ENCODE measurements around the gene EYS.
A peak's percentile ranks its signal among the peaks of the same experiment; 100 is the strongest.

Gene EYS

DNA sequence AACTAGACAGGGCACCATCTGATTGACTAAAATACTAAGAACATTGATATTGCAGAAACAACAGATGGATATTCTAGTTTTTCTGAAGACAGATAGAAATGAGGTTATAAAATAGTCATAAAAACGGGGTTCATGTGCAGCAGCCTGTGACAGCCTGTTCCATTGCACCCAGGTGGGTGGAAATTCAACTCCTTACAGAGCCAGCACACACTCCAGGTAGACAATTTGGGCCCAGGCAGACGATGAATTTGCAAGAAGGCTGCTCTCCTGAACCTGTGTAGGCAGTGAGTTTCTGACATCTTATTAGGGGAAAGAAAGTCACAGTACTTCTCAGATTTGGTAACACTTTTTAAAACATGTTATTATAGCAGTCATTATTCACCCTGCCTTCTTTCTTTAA, 1657.3 kb downstream of the EYS start:
- Histone ChIP-seq H2BK120ac (ENCODE audit: low read depth, low read length) (peak overlapping the region; percentile 54), H3K36me3 (ENCODE audit: control insufficient read depth in 1 of 2, insufficient read depth in 2 of 2, low read depth in 1 of 2, low read length in 2 of 2) (no peaks in the 10 kb centered on the region), H2AFZ (ENCODE audit: low read depth, low read length) (no peak overlapping the region), H2AK5ac (ENCODE audit: low read length, severe bottlenecking) (no peak overlapping the region), H3K79me1 (replicated peaks; ENCODE audit: low read length, poor library complexity, severe bottlenecking) (no peaks in the 10 kb centered on the region), H3K27ac (ENCODE audit: low read length, poor library complexity, severe bottlenecking) (no peak overlapping the region), H4K91ac (ENCODE audit: low read length) (no peak overlapping the region), H3K4me1 (ENCODE audit: control insufficient read depth, insufficient read depth, low read depth, low read length) (no peaks in the 10 kb centered on the region), H3K18ac (ENCODE audit: low read depth in 1 of 2, low read length in 2 of 2) (peak overlapping the region; percentile 46 to 58), H3K4ac (ENCODE audit: low read depth in 1 of 2, low read length in 2 of 2) (peak overlapping the region in 1 of 2 experiments; percentile 28), H3K27me3 (ENCODE audit: control insufficient read depth in 1 of 2, insufficient read depth in 1 of 2, low read length in 2 of 2) (no peaks in the 10 kb centered on the region), H3K23ac (ENCODE audit: low read length in 2 of 2) (no peak overlapping the region), H3K9ac (ENCODE audit: low read length) (no peak overlapping the region), H3K4me2 (ENCODE audit: low read length, poor library complexity, severe bottlenecking) (no peak overlapping the region), H3K4me3 (ENCODE audit: insufficient read depth in 1 of 2, low read depth in 1 of 2, low read length in 2 of 2) (no peak overlapping the region), H2BK15ac (ENCODE audit: low read depth, poor library complexity, severe bottlenecking) (no peak overlapping the region), H2BK5ac (ENCODE audit: low read depth, low read length, poor library complexity, severe bottlenecking) (no peak overlapping the region), H3K9me3 (ENCODE audit: control insufficient read depth, low read length) (no peaks in the 10 kb centered on the region), H3K14ac (ENCODE audit: low read length in 2 of 2) (peak overlapping the region in 1 of 2 experiments; percentile 35), H4K8ac (ENCODE audit: low read length) (no peak overlapping the region), H2BK12ac (ENCODE audit: low read length in 2 of 2) (no peak overlapping the region)
- DNase-seq: no peak
- WGBS: 67% methylated on average over 2 of the region's 2 CpGs

DNA sequence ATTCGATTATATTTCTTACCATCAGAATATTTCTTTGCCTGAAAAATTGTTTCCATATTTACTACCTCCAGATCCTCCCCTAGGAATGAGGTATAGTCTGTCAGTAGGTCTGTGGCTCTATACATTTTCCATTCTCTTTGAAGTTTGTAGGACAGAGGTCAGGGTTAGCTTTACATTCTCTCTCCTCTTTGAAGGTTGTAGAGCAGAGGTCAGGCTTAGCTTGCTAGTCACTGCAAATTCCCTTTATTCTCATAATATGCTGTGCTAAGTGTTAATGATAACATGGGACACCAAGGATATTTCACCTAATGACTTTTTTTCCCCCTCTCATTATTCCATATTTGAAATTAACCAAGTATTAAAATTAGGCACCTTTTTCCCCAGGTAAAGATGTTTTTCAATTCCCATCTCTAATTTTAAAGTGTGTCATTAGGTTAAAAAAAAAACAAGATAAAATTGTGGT, 1660.2 kb downstream of the EYS start:
- WGBS: no CpG with 5 or more reads among the region's 1 CpG
- H2AFZ ChIP-seq (ENCODE audit: low read depth, low read length): no peak overlapping the region
- H2BK15ac ChIP-seq (ENCODE audit: low read depth, poor library complexity, severe bottlenecking): no peak overlapping the region

DNA sequence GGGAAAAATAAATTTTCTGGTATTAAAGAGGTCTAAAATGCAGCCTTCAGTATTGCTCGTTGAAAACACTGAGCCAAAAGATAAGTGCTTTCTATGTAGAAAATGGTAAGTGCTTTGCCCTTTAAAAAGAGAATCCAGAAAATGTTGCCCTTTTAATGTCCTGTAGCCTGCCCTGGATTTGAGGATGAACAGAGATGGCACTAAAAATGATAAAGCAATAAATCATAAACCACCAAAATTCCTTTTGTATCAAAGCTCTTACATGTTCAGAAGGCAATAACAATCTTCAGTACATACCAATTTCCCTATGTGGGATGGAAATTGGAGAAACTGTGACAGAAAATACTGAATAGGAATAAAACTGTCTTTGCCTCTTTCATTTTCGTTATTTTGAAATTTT, 1665.7 kb downstream of the EYS start:
- no peak overlapping the region for H2BK15ac ChIP-seq (ENCODE audit: low read depth, poor library complexity, severe bottlenecking)
- no peak overlapping the region for H3K14ac ChIP-seq (ENCODE audit: low read length in 2 of 2)
- no peak overlapping the region for H2BK5ac ChIP-seq (ENCODE audit: low read depth, low read length, poor library complexity, severe bottlenecking)
- no peak for DNase-seq
- H3K27ac ChIP-seq (ENCODE audit: low read length, poor library complexity, severe bottlenecking): no peak overlapping the region
- no peak overlapping the region for H3K4me2 ChIP-seq (ENCODE audit: low read length, poor library complexity, severe bottlenecking)
- no peaks in the 10 kb centered on the region for H3K36me3 ChIP-seq (ENCODE audit: control insufficient read depth in 1 of 2, insufficient read depth in 2 of 2, low read depth in 1 of 2, low read length in 2 of 2)
- H2BK120ac ChIP-seq (ENCODE audit: low read depth, low read length): no peak overlapping the region
- no peak overlapping the region for H3K18ac ChIP-seq (ENCODE audit: low read depth in 1 of 2, low read length in 2 of 2)
- no peak overlapping the region for H4K8ac ChIP-seq (ENCODE audit: low read length)
- no peak overlapping the region for H2AK5ac ChIP-seq (ENCODE audit: low read length, severe bottlenecking)
- no peak overlapping the region for H3K23ac ChIP-seq (ENCODE audit: low read length in 2 of 2)
- no peaks in the 10 kb centered on the region for H3K4me1 ChIP-seq (ENCODE audit: control insufficient read depth, insufficient read depth, low read depth, low read length)
- H3K27me3 ChIP-seq (ENCODE audit: control insufficient read depth in 1 of 2, insufficient read depth in 1 of 2, low read length in 2 of 2): no peaks in the 10 kb centered on the region
- no peaks in the 10 kb centered on the region for H3K79me1 ChIP-seq (replicated peaks; ENCODE audit: low read length, poor library complexity, severe bottlenecking)
- 84% methylated on average over 1 of the region's 2 CpGs for WGBS
- no peak overlapping the region for H2BK12ac ChIP-seq (ENCODE audit: low read length in 2 of 2)
- H3K4me3 ChIP-seq (ENCODE audit: insufficient read depth in 1 of 2, low read depth in 1 of 2, low read length in 2 of 2): no peak overlapping the region
- no peaks in the 10 kb centered on the region for H3K9me3 ChIP-seq (ENCODE audit: control insufficient read depth, low read length)
- no peak overlapping the region for H3K9ac ChIP-seq (ENCODE audit: low read length)
- H4K91ac ChIP-seq (ENCODE audit: low read length): no peak overlapping the region
- H2AFZ ChIP-seq (ENCODE audit: low read depth, low read length): no peak overlapping the region
- no peak overlapping the region for H3K4ac ChIP-seq (ENCODE audit: low read depth in 1 of 2, low read length in 2 of 2)

More for the DNA sequence above, 1660.2 kb downstream of the EYS start:
- H3K36me3 ChIP-seq (ENCODE audit: control insufficient read depth in 1 of 2, insufficient read depth in 2 of 2, low read depth in 1 of 2, low read length in 2 of 2): no peaks in the 10 kb centered on the region
- no peak overlapping the region for H3K9ac ChIP-seq (ENCODE audit: low read length)
- H3K79me1 ChIP-seq (replicated peaks; ENCODE audit: low read length, poor library complexity, severe bottlenecking): no peaks in the 10 kb centered on the region
- H3K27ac ChIP-seq (ENCODE audit: low read length, poor library complexity, severe bottlenecking): no peak overlapping the region
- no peak overlapping the region for H3K23ac ChIP-seq (ENCODE audit: low read length in 2 of 2)
- no peak overlapping the region for H3K14ac ChIP-seq (ENCODE audit: low read length in 2 of 2)
- no peak overlapping the region for H3K18ac ChIP-seq (ENCODE audit: low read depth in 1 of 2, low read length in 2 of 2)
- H3K4ac ChIP-seq (ENCODE audit: low read depth in 1 of 2, low read length in 2 of 2): no peak overlapping the region
- H2AK5ac ChIP-seq (ENCODE audit: low read length, severe bottlenecking): no peak overlapping the region
- H4K8ac ChIP-seq (ENCODE audit: low read length): no peak overlapping the region
- no peaks in the 10 kb centered on the region for H3K27me3 ChIP-seq (ENCODE audit: control insufficient read depth in 1 of 2, insufficient read depth in 1 of 2, low read length in 2 of 2)
- no peak overlapping the region for H2BK5ac ChIP-seq (ENCODE audit: low read depth, low read length, poor library complexity, severe bottlenecking)
- no peaks in the 10 kb centered on the region for H3K4me1 ChIP-seq (ENCODE audit: control insufficient read depth, insufficient read depth, low read depth, low read length)
- H2BK12ac ChIP-seq (ENCODE audit: low read length in 2 of 2): no peak overlapping the region
- no peak overlapping the region for H4K91ac ChIP-seq (ENCODE audit: low read length)
- H2BK120ac ChIP-seq (ENCODE audit: low read depth, low read length): no peak overlapping the region
- DNase-seq: no peak
- no peak overlapping the region for H3K4me2 ChIP-seq (ENCODE audit: low read length, poor library complexity, severe bottlenecking)
- H3K4me3 ChIP-seq (ENCODE audit: insufficient read depth in 1 of 2, low read depth in 1 of 2, low read length in 2 of 2): no peak overlapping the region
- H3K9me3 ChIP-seq (ENCODE audit: control insufficient read depth, low read length): no peaks in the 10 kb centered on the region

DNA sequence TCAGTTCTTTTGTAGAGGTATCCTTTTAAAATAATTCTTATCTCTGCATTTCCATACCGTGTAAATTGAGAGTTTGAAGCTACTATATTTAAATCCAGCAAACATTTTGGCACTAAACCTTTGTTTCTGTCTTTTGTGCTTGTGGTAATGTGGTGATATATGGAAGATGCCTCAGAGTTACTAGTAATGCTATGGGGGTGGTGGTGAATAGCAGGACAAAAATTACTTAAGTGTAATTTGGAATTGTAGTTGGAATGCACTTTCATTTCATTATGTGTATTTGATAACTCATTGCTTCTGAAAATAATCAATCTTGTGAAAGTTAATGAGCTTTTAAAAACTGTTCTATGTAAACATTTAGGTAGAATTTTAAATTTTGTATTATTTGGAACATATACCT, 1666.9 kb downstream of the EYS start:
- no peak overlapping the region for H3K4ac ChIP-seq (ENCODE audit: low read depth in 1 of 2, low read length in 2 of 2)
- H2AK5ac ChIP-seq (ENCODE audit: low read length, severe bottlenecking): no peak overlapping the region
- H3K14ac ChIP-seq (ENCODE audit: low read length in 2 of 2): no peak overlapping the region
- no peaks in the 10 kb centered on the region for H3K4me1 ChIP-seq (ENCODE audit: control insufficient read depth, insufficient read depth, low read depth, low read length)
- no CpG with 5 or more reads among the region's 1 CpG for WGBS
- H4K8ac ChIP-seq (ENCODE audit: low read length): no peak overlapping the region
- no peak overlapping the region for H2AFZ ChIP-seq (ENCODE audit: low read depth, low read length)
- H3K79me1 ChIP-seq (replicated peaks; ENCODE audit: low read length, poor library complexity, severe bottlenecking): no peaks in the 10 kb centered on the region
- H3K18ac ChIP-seq (ENCODE audit: low read depth in 1 of 2, low read length in 2 of 2): no peak overlapping the region
- H2BK120ac ChIP-seq (ENCODE audit: low read depth, low read length): no peak overlapping the region
- no peak for DNase-seq
- no peaks in the 10 kb centered on the region for H3K36me3 ChIP-seq (ENCODE audit: control insufficient read depth in 1 of 2, insufficient read depth in 2 of 2, low read depth in 1 of 2, low read length in 2 of 2)
- no peak overlapping the region for H3K23ac ChIP-seq (ENCODE audit: low read length in 2 of 2)
- H3K9ac ChIP-seq (ENCODE audit: low read length): no peak overlapping the region
- H3K4me3 ChIP-seq (ENCODE audit: insufficient read depth in 1 of 2, low read depth in 1 of 2, low read length in 2 of 2): no peak overlapping the region
- H2BK12ac ChIP-seq (ENCODE audit: low read length in 2 of 2): no peak overlapping the region
- H2BK15ac ChIP-seq (ENCODE audit: low read depth, poor library complexity, severe bottlenecking): no peak overlapping the region
- no peak overlapping the region for H4K91ac ChIP-seq (ENCODE audit: low read length)
- H3K27ac ChIP-seq (ENCODE audit: low read length, poor library complexity, severe bottlenecking): no peak overlapping the region
- H2BK5ac ChIP-seq (ENCODE audit: low read depth, low read length, poor library complexity, severe bottlenecking): no peak overlapping the region
- H3K27me3 ChIP-seq (ENCODE audit: control insufficient read depth in 1 of 2, insufficient read depth in 1 of 2, low read length in 2 of 2): no peaks in the 10 kb centered on the region
- no peak overlapping the region for H3K4me2 ChIP-seq (ENCODE audit: low read length, poor library complexity, severe bottlenecking)
- no peaks in the 10 kb centered on the region for H3K9me3 ChIP-seq (ENCODE audit: control insufficient read depth, low read length)

All from mesenchymal stem cell (in vitro differentiated cells and primary cell).